Activated T-cell treated with anti-CD3 and anti-CD28 coated beads, Interleukin-2, amount 50 U/mL, for 48 hours (primary cell): ENCODE measurements around the gene PHTF1.

Experiments used
- DNase-seq, 2 experiments: peaks; one replicate each; pipeline ENCODE4 v3.0.0-alpha.2; 2020

PHTF1 gene

DNA sequence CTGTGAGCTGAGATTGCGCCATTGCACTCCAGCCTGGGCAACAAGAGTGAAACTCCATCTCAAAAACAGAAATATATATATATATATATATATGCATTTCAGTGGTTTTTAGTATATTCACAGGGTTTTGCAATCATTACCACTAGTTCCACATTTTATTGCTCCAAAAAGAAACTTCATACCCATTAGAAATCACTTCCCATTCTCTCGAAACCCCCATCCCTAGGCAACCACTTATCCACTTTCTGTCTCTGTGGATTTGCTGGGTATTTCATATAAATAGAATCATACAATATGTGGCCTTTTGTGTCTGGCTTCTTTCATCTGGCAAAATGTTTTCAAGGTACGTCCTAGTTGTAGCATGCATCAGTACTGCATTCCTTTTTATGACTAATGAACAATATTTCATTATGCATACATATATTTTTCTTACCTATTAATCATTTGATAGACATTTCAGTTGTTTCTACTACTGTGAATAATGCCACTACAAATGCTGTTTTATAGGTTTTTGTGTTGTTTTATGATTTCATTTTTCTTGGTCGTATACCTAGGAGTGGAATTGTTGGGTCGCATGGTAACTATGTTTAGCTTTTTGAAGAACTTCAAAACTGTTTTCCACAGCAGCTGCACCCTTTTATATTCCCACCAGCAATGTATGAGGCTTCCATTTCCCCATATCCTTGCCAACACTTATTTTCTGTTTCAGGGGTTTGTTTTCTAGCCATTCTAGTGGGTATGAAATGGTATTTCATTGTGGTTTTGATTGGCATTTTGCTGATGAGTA lies 95.9 kb downstream of the PHTF1 start:
- no peak for DNase-seq

DNA sequence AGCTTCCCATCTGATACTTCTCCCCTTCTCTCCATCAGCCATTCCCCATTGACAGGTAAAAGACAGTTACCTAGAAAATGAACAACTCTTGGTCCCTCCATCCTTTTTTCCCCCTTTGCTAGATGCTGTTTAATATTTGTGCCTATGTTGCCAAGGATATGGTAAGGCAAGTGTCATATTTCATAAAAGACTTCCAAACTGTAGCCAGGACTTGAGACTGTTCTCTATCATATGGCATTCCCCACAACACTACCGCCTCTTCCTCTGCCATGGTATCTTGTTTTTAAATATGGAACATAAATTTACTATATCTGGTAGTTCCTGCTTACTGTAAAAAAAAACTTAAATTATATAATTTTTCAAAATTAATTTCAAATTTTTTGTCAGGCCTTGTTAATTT lies 97.2 kb downstream of the PHTF1 start:
- no peak for DNase-seq

- DNase-seq = no peak
Observed at GRCh38 chr1:113660088-113660487, 99.2 kb downstream of the PHTF1 start.

GRCh38 chr1:113659556-113659955 lies 99.7 kb downstream of the PHTF1 start:
- DNase-seq = no peak

- no peak for DNase-seq
Observed at GRCh38 chr1:113659035-113659434, 100.3 kb downstream of the PHTF1 start.

DNA sequence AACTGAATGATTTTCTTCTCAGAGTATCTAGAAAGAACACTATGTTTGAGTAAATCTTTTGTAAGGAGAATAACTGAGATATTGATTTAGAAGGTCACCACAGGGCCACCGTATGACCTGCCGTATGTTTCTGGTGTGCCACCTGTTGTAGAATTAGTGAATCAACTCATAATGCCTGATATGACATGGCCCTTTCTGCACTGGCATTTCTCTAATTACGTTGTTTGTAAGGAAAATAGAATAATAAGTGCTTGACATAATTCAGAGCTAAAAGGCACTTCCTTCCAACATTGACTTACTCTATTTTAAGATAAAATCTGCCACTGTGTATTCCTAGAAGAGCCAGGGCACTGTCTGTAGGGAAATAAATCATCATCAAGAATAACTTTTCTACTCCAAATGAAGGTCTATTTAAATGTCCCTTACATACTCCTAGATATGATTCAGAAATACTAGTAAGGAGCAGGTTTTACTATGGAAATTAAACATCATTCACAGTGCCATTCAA lies 101.7 kb downstream of the PHTF1 start:
- DNase-seq = no peak

DNA sequence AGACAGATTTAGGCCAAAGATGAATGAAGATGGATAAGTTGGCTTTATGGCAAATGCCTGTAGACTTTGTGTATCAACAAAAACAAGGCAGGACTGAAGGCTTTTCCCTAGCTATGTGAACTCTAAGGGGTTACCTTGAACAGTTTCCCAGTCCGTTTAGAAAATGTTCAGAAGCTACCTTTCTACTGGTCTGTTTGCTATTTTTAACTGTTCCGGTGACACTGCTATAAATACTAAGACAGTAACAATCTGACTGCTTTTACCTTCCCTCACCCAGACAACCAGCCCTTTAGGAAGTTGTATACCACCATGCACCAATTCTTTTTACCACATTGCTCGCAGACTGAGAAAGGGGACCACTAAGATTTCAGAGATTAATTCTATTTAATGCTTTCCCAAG lies 102.2 kb downstream of the PHTF1 start:
- no peak for DNase-seq

- no peak for DNase-seq
Observed at GRCh38 chr1:113654883-113655282, 104.4 kb downstream of the PHTF1 start.

DNA sequence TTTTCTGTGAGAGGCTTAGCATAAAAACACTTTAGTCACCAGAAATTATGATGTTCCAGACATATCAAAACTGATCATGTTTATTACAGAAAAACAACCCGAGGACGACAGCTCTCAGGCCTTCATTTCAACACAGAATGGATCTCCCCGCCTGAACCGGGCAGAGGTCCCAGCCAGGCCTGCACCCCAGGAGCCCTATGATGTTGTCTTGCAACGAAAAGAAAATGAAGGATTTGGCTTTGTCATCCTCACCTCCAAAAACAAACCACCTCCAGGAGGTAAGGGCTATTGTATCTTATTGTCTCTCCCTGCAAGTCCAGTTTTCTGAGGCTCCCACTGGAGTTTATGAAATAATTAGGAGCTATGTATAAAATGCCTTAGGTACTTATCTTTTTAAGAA lies 105.5 kb downstream of the PHTF1 start:
- no peak for DNase-seq

GRCh38 chr1:113652771-113653170 lies 106.5 kb downstream of the PHTF1 start:
- no peak for DNase-seq

- DNase-seq = no peak
Observed at GRCh38 chr1:113648478-113648877, 110.8 kb downstream of the PHTF1 start.

- DNase-seq = no peak
Observed at GRCh38 chr1:113647164-113647563, 112.1 kb downstream of the PHTF1 start.
